HG03045 (cell line): ENCODE results near the gene RABGAP1L.
"Not testable (repeated sequence)": the region's sequence is repeated elsewhere in the genome, so short reads cannot be mapped to it uniquely, and the experiment has no call there.

ENCODE experiments used
- ATAC-seq: cut with Tn5 transposase; IDR thresholded peaks from one replicate; pipeline ENCODE4 v1.9.1; 2021; ENCODE audit warnings: mild to moderate bottlenecking, moderate library complexity; ENCODE audit not compliant: unreplicated experiment

Gene RABGAP1L

GRCh38 chr1:174159252-174160108 lies at the start of gene RABGAP1L:
Gene RABGAP1L (plus strand): TSS chr1:174159520.
- peak; percentile 63 for ATAC-seq

DNA sequence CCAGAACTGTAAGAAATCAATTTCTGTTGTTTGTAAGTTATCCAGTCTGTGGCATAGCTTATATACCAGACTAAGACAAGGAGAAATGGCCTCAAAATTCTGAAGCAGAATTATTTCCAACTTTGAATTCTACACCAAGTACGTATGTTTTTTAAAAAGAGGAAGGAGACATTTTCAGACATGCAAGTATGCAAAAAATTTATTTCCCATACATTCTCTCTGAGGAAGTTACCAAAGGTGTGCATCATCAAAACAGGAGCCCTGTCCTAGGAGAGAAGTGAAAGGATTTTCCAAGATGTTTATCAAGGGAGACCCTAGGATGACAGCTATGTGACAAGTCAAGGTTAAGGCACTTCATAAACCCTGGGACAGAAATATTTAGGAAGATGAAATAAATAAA lies 49.3 kb upstream of the RABGAP1L start:
- no peak for ATAC-seq

DNA sequence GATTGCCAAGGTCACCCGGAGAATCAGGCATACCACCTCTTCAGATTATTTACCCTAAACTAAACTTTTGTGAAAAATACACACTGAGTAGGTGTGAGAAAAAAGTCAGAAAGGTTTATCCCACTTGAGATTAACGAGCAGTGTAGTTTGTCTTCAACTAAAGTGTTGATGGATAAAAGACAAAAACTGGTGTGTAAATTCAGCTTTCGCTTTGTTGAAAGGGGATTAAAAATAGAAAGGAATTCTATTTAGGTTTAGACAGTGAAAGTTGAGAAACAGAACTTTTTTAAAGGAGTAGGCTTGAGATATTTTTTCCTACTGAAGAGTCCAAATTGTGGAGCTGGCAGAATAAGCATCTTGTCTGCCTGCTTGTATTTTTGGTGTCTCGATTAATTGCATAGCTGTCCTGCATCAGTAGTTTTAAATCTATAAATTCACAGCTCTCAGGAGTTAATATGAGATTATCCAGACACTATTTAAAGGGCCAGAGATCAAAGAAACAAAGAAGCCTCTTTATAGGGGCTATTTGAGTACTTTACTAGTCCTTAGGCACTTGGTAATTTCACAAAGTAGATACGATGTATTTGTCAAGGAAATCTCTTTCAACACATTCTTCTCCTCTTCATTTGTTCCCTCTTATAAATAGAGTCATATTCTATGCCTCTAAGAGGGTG lies 46.7 kb upstream of the RABGAP1L start:
- no peak for ATAC-seq

- no peak for ATAC-seq
Measured at GRCh38 chr1:174114106-174114505, 45.2 kb upstream of the RABGAP1L start.

DNA sequence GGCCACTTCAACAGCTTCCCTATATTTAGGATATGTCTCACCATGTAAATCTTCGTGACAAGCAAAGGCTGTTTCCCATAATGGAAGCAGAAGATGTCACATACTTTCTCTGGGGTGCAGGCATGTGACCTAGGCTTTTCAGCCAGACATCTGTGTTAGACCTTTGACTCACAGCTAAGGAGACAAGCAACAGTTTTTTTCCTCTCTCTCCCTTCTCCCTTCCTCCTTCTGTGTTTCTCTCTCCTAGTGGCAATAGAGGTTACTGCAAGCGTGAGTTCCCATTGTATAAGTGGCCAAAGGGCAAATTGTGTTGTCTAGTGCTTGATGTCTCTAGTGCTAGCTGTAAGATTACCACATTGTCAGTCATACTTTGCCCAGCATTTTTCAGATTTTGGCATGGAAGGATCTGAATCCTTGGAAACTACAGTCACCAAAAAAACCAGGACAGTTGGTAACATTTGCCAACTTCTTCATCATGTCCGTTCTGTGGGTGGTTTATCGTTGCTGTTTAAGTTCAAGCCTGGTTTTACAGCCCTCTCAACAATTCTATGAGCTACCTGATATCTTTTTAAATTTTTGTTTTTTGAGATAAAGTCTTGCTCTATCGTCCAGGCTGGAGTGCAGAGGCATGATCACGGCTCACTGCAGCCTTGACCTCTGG lies 44.4 kb upstream of the RABGAP1L start:
- ATAC-seq, result peak; percentile 49

DNA sequence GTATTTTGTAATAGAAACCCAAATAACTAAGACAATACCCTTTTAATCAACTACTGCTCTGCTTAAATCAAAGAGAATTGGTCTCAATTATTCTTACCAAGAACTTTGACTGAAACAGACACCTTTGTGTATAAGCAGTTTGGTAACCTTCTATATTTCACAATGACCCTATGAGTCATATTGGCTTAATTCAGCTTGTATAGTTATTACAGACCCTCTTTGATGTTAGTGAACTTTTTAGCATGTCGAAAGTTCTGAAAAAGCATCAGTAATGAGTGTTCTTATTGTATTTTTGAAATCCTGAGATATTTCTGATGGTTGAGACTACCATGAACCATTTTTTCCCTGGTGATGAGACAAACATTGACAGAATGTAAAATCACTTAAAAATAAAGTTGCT lies 43.3 kb upstream of the RABGAP1L start:
- ATAC-seq, result no peak

DNA sequence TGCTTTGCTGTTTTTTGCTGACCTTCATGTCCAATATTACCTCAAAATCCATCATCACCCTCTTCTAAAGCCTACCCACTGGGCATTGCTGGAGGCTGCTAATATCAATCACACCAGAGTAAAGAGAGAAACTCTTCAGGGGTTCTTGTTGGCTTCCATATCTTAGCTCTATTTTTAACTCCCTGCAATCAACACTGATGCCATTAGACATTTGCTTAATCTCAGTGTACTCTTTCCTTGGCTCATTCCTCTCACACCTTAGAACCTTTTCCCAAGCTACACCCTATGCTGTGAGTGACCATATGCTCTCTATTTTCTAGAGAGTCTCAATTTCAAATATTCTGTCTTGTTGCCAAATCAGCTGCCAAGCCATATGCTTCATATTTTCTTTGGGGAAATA lies 40.6 kb upstream of the RABGAP1L start:
- no peak for ATAC-seq

DNA sequence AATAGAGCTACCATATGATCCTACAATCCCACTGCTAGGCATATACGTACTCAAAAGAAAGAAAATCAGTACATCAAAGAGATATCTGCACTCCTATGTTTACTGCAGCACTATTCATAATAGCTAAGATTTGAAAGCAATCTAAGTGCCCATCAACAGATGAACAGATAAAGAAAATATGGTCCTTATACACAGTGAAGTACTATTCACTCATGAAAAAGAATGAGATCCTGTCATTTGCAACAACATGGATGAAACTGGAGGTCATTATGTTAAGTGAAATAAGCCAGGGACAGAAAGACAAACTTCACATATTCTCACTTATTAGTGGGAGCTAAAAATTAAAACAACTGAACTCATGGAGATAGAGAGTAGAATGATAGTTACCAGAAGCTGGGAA lies 37.0 kb upstream of the RABGAP1L start:
- not testable (repeated sequence) for ATAC-seq

- ATAC-seq, result no peak
Measured at GRCh38 chr1:174123843-174124242, 35.5 kb upstream of the RABGAP1L start.

DNA sequence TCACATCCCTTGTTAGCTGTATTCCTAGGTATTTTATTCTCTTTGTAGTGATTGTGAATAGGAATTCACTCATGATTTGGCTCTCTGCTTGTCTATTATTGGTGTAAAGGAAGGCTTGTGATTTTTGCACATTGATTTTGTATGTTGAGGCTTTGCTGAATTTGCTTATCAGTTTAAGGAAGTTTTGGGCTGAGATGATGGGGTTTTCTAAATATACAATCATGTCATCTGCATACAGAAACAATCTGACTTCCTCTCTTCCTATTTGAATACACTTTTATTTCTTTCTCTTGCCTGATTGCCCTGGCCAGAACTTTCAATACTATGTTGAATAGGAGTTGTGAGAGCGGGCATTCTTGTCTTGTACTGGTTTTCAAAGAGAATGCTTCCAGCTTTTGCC lies 32.1 kb upstream of the RABGAP1L start:
- ATAC-seq, result not testable (repeated sequence)

DNA sequence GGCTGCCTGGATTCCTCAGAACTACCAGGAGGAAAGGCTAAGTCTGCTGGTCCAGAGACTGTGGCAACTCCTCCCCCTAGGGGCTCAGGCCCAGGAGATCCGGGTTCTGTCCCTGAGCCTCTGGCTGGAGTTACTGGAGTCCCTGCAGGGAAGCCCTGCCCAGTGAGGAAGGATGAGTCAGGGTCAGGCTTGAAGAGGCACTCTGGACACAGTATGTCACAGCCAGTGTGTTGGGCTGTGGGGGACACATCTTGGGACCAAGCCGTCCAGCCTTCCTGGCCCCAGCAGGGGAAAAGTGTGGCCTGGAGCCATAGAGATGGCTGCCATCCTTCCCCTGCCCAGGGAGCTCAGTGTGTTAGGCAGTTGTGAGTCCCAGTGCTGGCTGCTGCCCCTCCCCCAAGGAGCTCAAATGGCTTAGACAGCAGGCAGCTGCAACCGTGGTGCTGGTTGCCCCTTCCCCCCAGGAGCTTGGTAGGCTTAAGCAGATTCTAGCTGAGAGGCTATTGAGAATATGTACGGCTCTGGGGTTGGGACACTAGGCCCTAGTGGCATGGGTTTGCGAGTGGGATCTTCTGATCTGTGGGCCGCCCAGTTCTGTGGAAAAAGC lies 28.2 kb upstream of the RABGAP1L start:
- ATAC-seq, result no peak

GRCh38 chr1:174134003-174134659 lies 25.2 kb upstream of the RABGAP1L start:
- ATAC-seq, result no peak

DNA sequence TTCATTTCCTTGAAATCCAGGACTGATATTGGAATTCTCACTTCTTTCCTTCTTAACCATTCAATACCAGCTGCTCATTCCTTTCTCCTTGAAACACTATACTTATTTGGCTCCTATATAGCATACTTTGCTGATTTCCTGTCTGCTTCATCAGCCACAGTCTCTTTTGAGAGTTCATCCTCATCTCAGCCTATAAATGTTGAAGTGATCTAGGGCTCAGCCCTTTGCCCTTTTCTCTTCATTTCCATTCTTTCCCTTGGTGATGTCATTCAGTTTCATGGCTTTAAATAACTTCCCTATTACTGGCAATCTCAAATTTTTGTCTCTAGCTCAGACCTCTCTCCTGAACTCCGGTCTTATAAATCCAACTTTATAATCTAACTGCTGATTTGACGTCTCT lies 24.1 kb upstream of the RABGAP1L start:
- no peak for ATAC-seq

GRCh38 chr1:174136714-174137113 lies 22.6 kb upstream of the RABGAP1L start:
- ATAC-seq, result no peak

- ATAC-seq, result no peak
Measured at GRCh38 chr1:174142836-174143235, 16.5 kb upstream of the RABGAP1L start.

GRCh38 chr1:174143727-174144396 lies 15.5 kb upstream of the RABGAP1L start:
- ATAC-seq, result not testable (repeated sequence)

- ATAC-seq, result not testable (repeated sequence)
Measured at GRCh38 chr1:174144397-174144783, 14.9 kb upstream of the RABGAP1L start.

DNA sequence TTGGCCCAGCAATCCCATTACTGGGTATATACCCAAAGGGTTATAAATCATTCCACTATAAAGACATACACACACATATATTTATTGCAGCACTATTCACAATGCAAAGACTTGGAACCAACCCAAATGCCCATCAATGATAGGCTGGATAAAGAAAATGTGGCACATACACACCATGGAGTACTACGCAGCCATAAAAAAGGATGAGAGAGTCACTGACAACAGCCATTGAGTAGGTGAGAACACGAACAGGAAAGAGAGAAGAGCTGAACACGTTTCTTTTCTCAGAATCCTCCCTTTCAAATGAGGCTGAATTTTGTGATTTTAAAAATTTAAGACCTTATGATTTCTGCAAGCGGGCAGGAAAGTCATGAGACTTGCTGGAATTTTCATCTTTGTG lies 10.1 kb upstream of the RABGAP1L start:
- no peak for ATAC-seq

- ATAC-seq, result no peak
Measured at GRCh38 chr1:174150499-174150898, 8.8 kb upstream of the RABGAP1L start.

GRCh38 chr1:174152427-174152826 lies 6.9 kb upstream of the RABGAP1L start:
- no peak for ATAC-seq
